H1 (cell line): ENCODE measurements around the gene GPSM3.

Experiments
- BCL11A ChIP-seq, 2 experiments: IDR thresholded peaks; one replicate each; pipeline ENCODE4 v1.6.1; 2011; ENCODE audit warnings: low read depth in 2 of 2, low read length in 2 of 2, mild to moderate bottlenecking in 2 of 2
- CHD2 ChIP-seq: IDR thresholded peaks from 2 replicates; pipeline ENCODE4 v1.6.1; 2012; ENCODE audit warnings: low read length, improper control_type of control experiment
- CREB1 ChIP-seq: IDR thresholded peaks from 2 replicates; pipeline ENCODE4 v1.6.1; 2012; ENCODE audit warnings: inconsistent platforms
- CTCF ChIP-seq, 3 experiments: IDR thresholded peaks; 1 replicate in 2 of 3; 2 replicates in 1 of 3; pipeline versions ENCODE4 v1.5.1 to v1.6.1; 2011; ENCODE audit warnings: low read length in 3 of 3, mild to moderate bottlenecking in 3 of 3, inconsistent platforms in 2 of 3, low read depth in 1 of 3, moderate library complexity in 1 of 3; ENCODE audit not compliant: insufficient read depth in 1 of 3; ENCODE audit errors: control extremely low read depth in 1 of 3
- EGR1 ChIP-seq: IDR thresholded peaks from 2 replicates; pipeline ENCODE4 v1.6.1; 2011; ENCODE audit warnings: low read depth, low read length, borderline replicate concordance
- HDAC2 ChIP-seq, 2 experiments: fragments of 300-600 bp in 1 of 2; sonication (generic) in 1 of 2; IDR thresholded peaks; 2 replicates each; pipeline ENCODE4 v1.6.1; 2011 to 2012; ENCODE audit warnings: low read depth in 2 of 2, low read length in 2 of 2, mild to moderate bottlenecking in 2 of 2, moderate library complexity in 2 of 2, borderline replicate concordance in 1 of 2, inconsistent platforms in 1 of 2
- PHF8 ChIP-seq: fragments of 200-600 bp; sonication (generic); conservative IDR thresholded peaks from 2 replicates; pipeline ENCODE4 v1.7.1; 2012; ENCODE audit warnings: low read depth, mild to moderate bottlenecking, inconsistent platforms, low read length, moderate library complexity
- POLR2A ChIP-seq, 2 experiments: IDR thresholded peaks; 1 replicate in 1 of 2; 2 replicates in 1 of 2; pipeline ENCODE4 v1.6.1; 2011; ENCODE audit warnings: low read depth in 2 of 2, low read length in 2 of 2, mild to moderate bottlenecking in 2 of 2; ENCODE audit errors: control extremely low read depth in 1 of 2
- SP2 ChIP-seq: IDR thresholded peaks from 2 replicates; pipeline ENCODE4 v1.6.1; 2012; ENCODE audit warnings: mild to moderate bottlenecking, low read length, inconsistent platforms
- SUZ12 ChIP-seq: fragments of 200-600 bp; sonication (generic); IDR thresholded peaks from 2 replicates; pipeline ENCODE4 v1.6.1; 2012; ENCODE audit warnings: mild to moderate bottlenecking, inconsistent platforms, low read length, moderate library complexity, mixed read lengths
- TBP ChIP-seq: IDR thresholded peaks from 2 replicates; pipeline ENCODE4 v1.6.1; 2011; ENCODE audit warnings: low read depth, low read length, improper control_type of control experiment
- TEAD4 ChIP-seq: IDR thresholded peaks from 2 replicates; pipeline ENCODE4 v1.6.1; 2012; ENCODE audit warnings: low read depth, low read length, inconsistent platforms, mixed read lengths
- USF2 ChIP-seq: IDR thresholded peaks from 2 replicates; pipeline ENCODE4 v1.6.1; 2011; ENCODE audit warnings: low read length, improper control_type of control experiment

GRCh38 chr6:32175322-32175710, 17.1 kb downstream of the GPSM3 start:
- no peak for TF ChIP-seq CTCF (IDR thresholded peaks at IDR 0.05; ENCODE audit: control extremely low read depth in 1 of 3, insufficient read depth in 1 of 3, low read depth in 1 of 3, low read length in 3 of 3)
- TF ChIP-seq POLR2A (IDR thresholded peaks at IDR 0.05; ENCODE audit: control extremely low read depth in 1 of 2, low read depth in 2 of 2, low read length in 2 of 2), result no peak
- no peak for TF ChIP-seq EGR1
- no peak for TF ChIP-seq TBP
- no peak for TF ChIP-seq USF2
- no peak for TF ChIP-seq SUZ12
- no peak for TF ChIP-seq SP2
- no peak for TF ChIP-seq TEAD4
- no peak for TF ChIP-seq CREB1
- TF ChIP-seq PHF8, result no peak
- TF ChIP-seq BCL11A (IDR thresholded peaks at IDR 0.05; ENCODE audit: low read depth in 2 of 2, low read length in 2 of 2), result no peak
- TF ChIP-seq HDAC2 (IDR thresholded peaks at IDR 0.05; ENCODE audit: borderline replicate concordance in 1 of 2, low read depth in 2 of 2, low read length in 2 of 2), result no peak
- no peak for TF ChIP-seq CHD2
